OCI-LY7 (cell line): Measurements from ENCODE around the gene TMTC1.

Experiments
- CTCF ChIP-seq: fragments of 200-600 bp; sonication (generic); conservative IDR thresholded peaks from 2 replicates; pipeline ENCODE4 v1.5.1; 2014; ENCODE audit warnings: mild to moderate bottlenecking, antibody characterized with exemption, low read length, moderate library complexity, mixed read lengths
- EZH2phosphoT487 ChIP-seq: fragments of 200-600 bp; sonication (generic); IDR thresholded peaks from 2 replicates; pipeline ENCODE4 v1.6.1; 2018; ENCODE audit warnings: low read depth, borderline replicate concordance, mild to moderate bottlenecking, mixed run types, antibody characterized with exemption, low read length, moderate library complexity, mixed read lengths

GRCh38 chr12:29674463-29674862 lies 109.3 kb downstream of the TMTC1 start:
- TF ChIP-seq EZH2phosphoT487 = no peak
- TF ChIP-seq CTCF = no peak
